GM12864 (cell line): ENCODE results near the gene ZNF638.

ENCODE experiments used
- DNase-seq: peaks from one replicate; pipeline ENCODE4 v3.0.0-alpha.2; 2011; ENCODE audit warnings: low read depth
- H3K4me3 ChIP-seq: 2 replicates; pipeline ENCODE4 v1.5.1; 2011; ENCODE audit warnings: mild to moderate bottlenecking, low read depth, low read length, control low read depth
- CTCF ChIP-seq: IDR thresholded peaks from 2 replicates; pipeline ENCODE4 v1.5.1; 2011; ENCODE audit warnings: low read depth, mild to moderate bottlenecking, moderate library complexity, low read length, control low read depth, inconsistent platforms; ENCODE audit errors: missing control alignments

ZNF638 gene

GRCh38 chr2:71484354-71484753 lies 152.8 kb downstream of the ZNF638 start:
- no peak for TF ChIP-seq CTCF
- DNase-seq, result no peak
- no peak overlapping the region for H3K4me3 ChIP-seq
